NCI-H2171 (cell line): ENCODE data around the gene KMT2B.
"Not testable (repeated sequence)": the region's sequence is repeated elsewhere in the genome, so short reads cannot be mapped to it uniquely, and the experiment has no call there.

Experiments
- DNase-seq: peaks from one replicate; lab custom pipeline; 2025; lab: John Stamatoyannopoulos, UW

Gene KMT2B

DNA sequence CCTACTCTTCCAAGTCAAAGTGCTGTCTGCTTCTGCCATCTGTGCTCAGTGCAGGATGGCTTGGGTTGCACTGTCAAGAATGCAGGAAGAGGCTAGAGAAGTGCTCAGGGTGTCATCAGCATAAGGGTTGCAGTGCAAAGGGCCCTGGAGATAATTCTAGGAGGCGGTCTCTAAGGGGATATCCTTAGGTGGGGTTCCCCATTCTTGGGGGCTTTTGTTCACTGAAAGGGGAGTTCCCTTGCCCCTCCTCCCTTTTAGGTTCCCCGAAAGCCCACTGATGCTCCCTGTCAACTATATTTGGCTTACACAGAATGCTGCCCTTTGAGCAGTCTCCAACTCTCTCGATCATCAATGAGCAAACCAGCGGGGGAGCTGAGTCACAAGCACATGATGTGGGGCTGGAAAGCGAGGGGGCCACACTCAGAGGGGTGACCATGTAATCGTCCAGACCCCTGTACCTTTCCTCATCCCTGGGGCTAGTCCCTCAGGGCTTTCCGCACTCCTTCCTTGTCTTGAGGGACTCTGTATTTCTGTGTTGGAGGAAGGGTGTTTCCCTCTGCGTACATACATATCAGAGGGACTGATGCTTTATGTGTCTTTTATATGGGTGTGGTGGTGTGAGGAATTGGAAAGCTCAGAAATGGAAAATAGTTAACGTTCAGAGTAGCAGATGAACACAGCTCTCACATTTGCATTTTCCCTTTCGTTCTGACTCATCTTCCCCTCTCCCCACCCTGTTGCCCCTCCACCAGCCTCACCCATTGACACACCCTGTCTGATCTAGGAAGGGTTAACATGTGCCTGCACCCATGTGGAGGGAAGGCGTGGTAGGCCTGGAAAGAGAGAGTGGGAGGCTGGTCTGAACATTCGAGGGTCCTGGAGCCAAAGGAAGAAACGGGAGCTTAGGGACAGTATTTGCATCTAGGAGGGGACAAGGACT, 6.7 kb upstream of the KMT2B start:
- DNase-seq, result no peak

DNA sequence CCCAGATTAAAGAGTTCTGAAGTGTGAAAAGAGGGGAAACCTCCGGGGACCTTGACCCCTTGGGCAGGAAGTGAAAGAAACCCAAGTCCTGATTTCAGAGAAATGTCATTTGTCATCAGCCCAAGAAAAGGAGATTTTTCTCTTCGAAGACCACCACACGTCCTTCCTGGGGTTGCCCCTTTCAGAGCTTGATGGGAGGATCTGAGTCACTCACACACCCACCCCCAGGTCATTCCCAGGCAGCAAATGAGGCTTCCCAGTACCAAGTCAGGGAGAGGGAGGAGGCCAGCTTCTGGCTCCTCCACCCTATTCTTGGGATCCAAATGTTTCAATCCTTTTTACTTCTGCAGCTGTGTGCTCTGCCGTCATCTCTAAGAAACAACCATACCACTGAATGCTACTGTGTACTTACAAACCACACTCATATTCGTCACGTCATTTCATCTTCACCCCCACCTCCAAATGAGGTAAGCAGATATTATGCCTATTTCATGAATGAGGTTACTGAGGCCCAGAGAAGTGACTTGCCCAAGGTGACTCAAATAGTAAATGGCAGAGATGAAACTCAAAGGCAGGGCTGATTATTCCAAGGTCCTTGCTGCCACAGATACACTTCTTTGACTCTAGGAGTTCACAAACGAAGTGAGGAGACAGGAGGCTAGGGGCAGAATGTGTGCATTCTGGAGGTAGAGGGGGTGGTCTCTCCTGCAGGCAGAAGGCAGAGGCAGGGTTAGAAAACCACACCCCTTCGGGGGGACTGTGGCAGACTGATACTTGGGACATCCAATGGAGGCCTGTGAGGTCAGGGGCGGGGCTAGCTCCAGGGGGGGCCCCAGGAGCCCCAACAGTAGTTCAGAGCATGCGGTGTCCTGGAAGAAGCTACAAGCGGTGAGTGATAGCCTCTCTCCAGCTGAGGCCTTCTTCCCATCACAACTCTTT, 5.0 kb upstream of the KMT2B start:
- DNase-seq, result no peak

DNA sequence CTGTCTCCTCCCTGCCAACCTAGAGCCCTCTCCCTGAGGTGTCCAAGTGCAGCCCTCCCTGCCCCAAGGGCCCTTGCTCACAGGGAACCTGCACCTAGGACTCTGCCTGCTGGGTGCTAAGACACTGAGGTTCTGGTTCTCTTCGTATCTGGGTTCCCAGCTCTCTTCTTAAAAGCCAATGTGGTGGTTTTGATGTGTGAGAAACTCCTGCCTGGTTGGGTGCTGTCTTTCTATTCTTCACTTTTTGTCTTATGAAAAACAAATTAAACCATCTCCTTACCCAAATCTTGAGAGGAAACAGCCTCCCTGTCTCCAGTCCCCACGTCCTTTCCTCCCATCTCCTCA, 4.3 kb upstream of the KMT2B start:
- no peak for DNase-seq

GRCh38 chr19:35713904-35714495, 3.8 kb upstream of the KMT2B start:
- no peak for DNase-seq

DNA sequence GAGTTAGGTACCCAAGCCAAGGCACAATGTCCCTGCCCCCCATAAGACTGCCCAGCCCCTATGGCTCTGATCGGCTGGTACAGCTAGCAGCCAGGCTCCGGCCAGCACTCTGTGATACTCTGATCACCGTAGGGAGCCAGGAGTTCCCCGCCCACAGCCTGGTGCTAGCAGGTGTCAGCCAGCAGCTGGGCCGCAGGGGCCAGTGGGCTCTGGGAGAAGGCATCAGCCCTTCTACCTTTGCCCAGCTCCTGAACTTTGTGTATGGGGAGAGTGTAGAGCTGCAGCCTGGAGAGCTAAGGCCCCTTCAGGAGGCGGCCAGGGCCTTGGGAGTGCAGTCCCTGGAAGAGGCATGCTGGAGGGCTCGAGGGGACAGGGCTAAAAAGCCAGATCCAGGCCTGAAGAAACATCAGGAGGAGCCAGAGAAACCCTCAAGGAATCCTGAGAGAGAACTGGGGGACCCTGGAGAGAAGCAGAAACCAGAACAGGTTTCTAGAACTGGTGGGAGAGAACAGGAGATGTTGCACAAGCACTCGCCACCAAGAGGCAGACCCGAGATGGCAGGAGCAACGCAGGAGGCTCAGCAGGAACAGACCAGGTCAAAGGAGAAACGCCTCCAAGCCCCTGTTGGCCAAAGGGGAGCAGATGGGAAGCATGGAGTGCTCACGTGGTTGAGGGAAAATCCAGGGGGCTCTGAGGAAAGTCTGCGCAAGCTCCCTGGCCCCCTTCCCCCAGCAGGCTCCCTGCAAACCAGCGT, 3.0 kb upstream of the KMT2B start:
- no peak for DNase-seq

DNA sequence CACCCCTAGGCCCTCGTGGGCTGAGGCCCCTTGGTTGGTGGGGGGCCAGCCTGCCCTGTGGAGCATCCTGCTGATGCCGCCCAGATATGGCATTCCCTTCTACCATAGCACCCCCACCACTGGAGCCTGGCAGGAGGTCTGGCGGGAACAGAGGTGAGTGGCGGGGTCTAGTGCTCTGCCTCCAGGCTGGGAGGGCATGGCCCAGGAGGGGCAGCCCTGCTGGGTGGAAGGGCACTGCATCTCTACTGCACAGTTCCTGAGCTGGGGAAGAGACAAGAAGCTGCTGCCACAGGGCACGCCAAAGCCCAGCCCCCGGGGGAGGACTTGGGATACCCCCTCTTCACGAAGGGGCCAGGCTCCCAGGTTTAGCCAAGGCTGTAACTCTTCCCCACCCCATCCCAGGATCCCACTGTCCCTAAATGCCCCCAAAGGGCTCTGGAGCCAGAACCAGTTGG, 2.4 kb upstream of the KMT2B start:
- DNase-seq, result no peak

DNA sequence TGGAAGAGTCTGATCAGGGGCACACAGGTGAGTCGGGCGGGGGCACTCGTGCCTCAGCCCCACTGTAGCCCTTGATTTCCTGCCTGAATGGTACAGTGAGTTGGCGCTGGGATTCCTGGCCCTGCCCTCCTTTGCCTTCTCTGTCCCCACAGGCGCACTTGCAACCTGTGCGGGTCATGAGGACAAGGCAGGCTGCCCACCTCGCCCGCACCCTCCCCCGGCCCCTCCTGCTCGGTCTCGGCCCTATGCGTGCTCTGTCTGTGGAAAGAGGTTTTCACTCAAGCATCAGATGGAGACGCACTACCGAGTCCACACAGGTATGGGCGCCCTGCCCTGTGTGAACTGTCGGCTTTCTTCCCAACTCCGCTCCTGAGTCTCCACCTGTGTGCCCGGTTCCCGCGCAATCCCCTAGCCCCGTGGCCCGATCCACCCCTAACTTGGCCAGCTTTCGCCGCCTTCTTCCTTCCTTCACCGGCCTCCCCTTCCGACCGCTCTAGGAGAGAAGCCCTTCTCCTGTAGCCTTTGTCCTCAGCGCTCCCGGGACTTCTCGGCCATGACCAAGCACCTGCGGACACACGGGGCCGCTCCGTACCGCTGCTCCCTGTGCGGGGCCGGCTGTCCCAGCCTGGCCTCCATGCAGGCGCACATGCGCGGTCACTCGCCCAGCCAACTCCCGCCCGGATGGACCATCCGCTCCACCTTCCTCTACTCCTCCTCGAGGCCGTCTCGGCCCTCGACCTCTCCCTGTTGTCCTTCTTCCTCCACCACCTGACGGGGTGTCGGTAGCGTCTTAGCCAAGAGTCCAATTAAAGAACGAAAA, 1.6 kb upstream of the KMT2B start:
- DNase-seq, result no peak

DNA sequence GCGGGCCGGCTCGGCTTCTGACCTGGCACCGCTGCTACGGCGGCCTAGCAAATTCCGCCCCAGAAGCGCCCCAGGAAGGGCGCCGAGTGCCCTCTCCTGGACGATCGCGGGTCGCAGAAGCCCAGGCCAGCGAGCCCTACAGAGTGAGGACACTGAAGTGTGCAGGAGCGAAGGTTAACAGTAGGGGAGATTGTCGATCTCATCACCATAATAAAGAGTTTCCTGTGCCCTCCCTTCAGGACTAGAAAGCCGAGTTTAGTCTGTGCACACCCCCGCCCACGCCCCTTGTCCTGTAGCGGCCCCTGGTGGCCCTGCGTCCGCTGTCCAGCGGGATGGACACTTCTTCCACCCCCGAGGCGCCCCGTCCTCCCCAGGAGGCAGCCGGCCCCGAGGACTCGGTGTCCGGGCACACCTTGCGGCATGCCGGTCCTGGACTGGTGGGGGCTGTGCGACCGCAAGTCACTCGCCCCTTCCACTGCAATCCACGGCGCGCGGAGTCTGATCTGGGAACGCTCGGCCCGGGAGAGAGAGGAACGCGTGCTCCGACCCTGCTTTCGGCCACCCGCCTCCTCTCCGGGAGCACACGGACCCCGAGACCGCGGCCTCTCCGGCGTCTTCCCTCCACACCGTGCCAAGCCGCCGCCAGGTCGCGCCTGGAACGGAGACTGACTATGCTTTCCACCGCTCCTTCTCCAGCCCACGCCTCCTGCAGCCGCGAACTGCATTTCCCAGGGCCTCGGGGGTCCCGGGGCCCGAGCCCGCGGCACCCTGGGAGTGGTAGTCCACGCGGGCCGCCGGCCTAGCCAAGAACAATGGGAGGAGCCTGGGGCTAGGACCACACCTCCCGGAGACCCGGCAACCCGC, 770 bp upstream of the KMT2B start:
- peak; percentile 98 for DNase-seq

DNA sequence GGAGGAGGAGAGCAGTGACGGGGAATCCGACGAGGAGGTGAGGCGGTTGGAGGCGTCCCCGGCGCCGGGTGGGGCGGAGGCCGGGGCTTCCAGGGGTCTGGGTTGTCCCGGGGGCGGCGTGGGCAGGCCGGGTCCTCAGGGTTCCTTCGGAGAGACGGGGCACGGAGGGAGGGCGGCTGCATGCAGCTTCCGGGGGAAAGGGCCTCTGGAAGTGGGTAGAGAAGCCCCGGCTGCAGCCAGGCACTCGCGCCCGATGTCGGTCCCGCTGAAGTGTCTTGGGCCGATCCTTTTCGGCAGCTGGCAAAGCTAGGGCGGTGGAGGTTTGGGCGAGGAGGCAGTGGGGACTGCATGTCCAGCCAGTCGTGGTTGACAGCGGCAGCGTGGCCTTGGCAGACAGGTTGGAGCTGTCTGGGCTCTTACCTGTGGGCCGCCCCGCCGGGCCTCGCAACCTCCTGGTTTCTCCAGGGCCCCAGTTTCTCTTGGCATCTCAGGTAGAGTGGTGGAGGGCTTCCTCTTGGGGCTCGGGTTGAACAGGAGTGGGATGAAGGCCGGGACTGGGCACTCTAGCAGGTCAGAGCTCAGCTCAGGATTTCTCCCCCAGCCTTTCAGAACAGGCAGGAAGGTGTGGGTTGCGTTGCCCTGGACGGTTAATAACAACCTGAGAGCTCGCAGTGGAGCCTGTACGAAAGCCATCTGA, 690 bp downstream of the KMT2B start:
- no peak for DNase-seq

- no peak for DNase-seq
These were observed 1.8 kb downstream of the KMT2B start for GRCh38 chr19:35719402-35720162.

DNA sequence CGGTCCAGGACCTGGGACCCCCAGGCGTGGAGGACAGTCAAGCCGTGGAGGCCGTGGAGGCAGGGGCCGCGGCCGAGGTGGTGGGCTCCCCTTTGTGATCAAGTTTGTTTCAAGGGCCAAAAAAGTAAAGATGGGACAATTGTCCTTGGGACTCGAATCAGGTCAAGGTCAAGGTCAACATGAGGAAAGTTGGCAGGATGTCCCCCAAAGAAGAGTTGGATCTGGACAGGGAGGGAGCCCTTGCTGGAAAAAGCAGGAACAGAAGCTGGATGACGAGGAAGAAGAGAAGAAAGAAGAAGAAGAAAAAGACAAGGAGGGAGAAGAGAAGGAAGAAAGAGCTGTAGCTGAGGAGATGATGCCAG, 2.3 kb downstream of the KMT2B start:
- DNase-seq, result no peak

DNA sequence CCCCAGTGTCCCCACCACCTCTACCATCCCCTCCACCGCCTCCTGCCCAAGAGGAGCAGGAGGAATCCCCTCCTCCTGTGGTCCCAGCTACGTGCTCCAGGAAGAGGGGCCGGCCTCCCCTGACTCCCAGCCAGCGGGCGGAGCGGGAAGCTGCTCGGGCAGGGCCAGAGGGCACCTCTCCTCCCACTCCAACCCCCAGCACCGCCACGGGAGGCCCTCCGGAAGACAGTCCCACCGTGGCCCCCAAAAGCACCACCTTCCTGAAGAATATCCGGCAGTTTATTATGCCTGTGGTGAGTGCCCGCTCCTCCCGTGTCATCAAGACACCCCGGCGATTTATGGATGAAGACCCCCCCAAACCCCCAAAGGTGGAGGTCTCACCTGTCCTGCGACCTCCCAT, 2.8 kb downstream of the KMT2B start:
- DNase-seq, result no peak

DNA sequence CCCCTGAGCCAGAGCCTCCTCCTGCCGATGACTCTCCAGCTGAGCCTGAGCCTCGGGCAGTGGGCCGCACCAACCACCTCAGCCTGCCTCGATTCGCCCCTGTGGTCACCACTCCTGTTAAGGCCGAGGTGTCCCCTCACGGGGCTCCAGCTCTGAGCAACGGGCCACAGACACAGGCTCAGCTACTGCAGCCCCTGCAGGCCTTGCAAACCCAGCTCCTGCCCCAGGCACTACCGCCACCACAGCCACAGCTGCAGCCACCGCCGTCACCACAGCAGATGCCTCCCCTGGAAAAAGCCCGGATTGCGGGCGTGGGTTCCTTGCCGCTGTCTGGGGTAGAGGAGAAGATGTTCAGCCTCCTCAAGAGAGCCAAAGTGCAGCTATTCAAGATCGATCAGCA, 3.6 kb downstream of the KMT2B start:
- DNase-seq, result no peak

GRCh38 chr19:35722461-35722860, 4.7 kb downstream of the KMT2B start:
- no peak for DNase-seq

GRCh38 chr19:35722897-35723296, 5.1 kb downstream of the KMT2B start:
- no peak for DNase-seq

DNA sequence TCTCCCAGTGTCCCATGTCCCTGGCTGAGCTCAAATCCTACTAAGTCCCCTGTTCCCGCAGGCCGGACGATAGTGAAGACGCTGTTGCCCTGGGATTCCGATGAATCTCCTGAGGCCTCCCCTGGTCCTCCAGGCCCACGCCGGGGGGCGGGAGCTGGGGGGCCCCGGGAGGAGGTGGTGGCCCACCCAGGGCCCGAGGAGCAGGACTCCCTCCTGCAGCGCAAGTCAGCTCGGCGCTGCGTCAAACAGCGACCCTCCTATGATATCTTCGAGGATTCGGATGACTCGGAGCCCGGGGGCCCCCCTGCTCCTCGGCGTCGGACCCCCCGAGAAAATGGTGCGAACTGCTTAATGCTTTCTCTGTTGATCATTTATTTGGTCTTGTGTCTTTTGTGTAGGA, 5.9 kb downstream of the KMT2B start:
- no peak for DNase-seq

DNA sequence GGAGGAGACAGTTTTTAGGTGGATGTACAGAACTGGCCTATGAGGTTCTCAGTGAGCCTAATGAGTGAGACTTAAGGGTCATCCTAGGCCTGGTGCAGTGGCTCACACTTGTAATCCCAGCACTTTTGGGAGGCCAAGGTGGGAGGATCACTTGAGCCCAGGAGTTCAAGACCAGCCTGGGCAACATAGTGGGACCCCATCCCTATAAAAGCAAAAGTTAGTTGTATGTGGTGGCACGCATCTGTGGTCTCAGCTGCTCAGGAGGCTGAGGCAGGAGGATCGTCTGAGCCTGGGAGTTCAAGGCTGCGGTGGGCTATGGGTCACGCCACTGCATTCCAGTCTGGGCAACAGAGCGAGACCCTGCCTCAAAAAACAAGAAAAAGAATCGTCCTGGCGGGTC, 6.3 kb downstream of the KMT2B start:
- not testable (repeated sequence) for DNase-seq

DNA sequence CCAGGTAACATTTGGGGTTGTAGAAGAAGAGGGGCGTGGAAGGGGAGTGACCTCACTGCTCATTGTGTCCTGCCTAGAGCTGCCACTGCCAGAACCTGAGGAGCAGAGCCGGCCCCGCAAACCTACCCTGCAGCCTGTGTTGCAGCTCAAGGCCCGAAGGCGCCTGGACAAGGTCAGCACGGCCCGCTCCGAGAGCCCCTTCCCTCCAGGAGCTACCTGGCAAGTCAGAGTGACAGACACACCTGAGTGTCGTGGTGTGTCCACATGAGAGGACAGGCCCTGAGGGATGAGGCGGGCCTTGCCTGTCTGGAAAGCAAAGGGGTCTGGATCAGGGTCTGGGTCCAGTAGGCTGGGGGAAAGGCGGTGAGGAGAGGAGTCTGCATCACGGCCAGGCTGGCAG, 6.8 kb downstream of the KMT2B start:
- DNase-seq, result no peak
